ENCODE measurements around the gene WNT9A. TPM values are rescaled to one million over a fixed set of nuclear protein-coding genes. Genes with fewer than 3 reads are reported as not detected.
A peak's percentile ranks its signal among the peaks of the same experiment; 100 is the strongest.

The WNT9A gene
- total RNA-seq, 2 donors from 2014 or later: 1.2 to 1.7 TPM

DNA sequence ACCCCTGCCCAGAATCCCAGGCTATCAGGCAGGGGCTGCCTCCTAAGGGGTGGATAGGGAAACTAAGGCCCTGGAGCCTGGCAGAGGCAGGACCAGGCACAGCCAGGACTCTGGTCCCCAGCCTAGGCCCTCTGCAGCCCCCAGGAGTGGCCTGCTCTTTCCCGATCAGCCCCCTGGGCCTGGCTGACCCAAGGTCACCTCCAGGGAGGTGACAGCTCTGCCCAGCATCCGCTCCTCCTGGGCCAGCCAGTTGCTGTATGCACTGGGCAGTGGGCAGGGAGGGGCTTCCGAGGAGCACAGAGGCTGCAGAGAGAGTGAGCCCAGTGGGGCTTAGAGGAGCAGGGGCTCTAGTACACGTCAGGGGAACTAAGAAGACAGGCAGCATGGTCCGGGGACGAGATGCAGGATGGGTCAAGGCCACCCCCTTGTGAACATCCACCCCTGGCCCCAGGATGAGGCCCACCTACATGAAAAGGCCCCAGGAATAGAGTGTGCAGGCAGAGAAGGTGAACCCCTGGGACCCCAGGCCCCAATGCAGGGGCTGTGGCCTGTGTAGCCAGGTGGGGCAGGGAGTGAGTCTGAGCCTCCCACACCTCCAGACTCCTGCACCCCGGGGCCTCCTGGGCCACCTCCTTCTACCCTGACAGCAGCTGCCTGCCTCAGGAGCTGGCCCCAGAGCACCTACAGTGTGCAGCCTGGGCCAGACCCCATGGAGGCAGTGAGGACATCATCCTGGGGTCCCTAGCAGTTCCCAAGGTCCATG lies 32.8 kb downstream of the WNT9A start:
- TF ChIP-seq, protein P1, sequence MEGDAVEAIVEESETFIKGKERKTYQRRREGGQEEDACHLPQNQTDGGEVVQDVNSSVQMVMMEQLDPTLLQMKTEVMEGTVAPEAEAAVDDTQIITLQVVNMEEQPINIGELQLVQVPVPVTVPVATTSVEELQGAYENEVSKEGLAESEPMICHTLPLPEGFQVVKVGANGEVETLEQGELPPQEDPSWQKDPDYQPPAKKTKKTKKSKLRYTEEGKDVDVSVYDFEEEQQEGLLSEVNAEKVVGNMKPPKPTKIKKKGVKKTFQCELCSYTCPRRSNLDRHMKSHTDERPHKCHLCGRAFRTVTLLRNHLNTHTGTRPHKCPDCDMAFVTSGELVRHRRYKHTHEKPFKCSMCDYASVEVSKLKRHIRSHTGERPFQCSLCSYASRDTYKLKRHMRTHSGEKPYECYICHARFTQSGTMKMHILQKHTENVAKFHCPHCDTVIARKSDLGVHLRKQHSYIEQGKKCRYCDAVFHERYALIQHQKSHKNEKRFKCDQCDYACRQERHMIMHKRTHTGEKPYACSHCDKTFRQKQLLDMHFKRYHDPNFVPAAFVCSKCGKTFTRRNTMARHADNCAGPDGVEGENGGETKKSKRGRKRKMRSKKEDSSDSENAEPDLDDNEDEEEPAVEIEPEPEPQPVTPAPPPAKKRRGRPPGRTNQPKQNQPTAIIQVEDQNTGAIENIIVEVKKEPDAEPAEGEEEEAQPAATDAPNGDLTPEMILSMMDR (conservative IDR thresholded peaks at IDR 0.05): no peak
- H3K36me3 Mint-ChIP-seq (ENCODE audit: low read depth): no peaks in the 10 kb centered on the region
- H3K4me1 Mint-ChIP-seq: peaks cover 15% of the 10 kb centered on the region
- 83% methylated on average over 5 to 7 of the region's 7 CpGs for WGBS, 2 experiments (ENCODE audit: insufficient coverage in 1 of 2, insufficient read length in 1 of 2)
- no peaks in the 10 kb centered on the region for H3K36me3 ChIP-seq (ENCODE audit: control insufficient read depth, insufficient read depth, low read length)
- peaks cover 8% of the 10 kb centered on the region for H3K4me1 ChIP-seq (ENCODE audit: control insufficient read depth, insufficient read depth, low read length)
- H3K4me3 Mint-ChIP-seq: no peak overlapping the region
- no peaks in the 10 kb centered on the region for H3K9me3 Mint-ChIP-seq
- no peaks in the 10 kb centered on the region for H3K27me3 ChIP-seq (ENCODE audit: control insufficient read depth, insufficient read depth, low read length, poor library complexity, severe bottlenecking)
- no peak overlapping the region for H3K9ac ChIP-seq (ENCODE audit: extremely low read depth, low read length, poor library complexity, severe bottlenecking)
- DNase-seq: no peak
- no peaks in the 10 kb centered on the region for H3K9me3 ChIP-seq (ENCODE audit: control insufficient read depth, low read length)
- H3K27me3 Mint-ChIP-seq (ENCODE audit: insufficient read depth): no peaks in the 10 kb centered on the region
- peak overlapping the region; percentile 84 for H3K27ac ChIP-seq (ENCODE audit: low read depth, low read length)
- no peak overlapping the region for H3K4me3 ChIP-seq (ENCODE audit: low read length)
- H3K27ac Mint-ChIP-seq: no peak overlapping the region

DNA sequence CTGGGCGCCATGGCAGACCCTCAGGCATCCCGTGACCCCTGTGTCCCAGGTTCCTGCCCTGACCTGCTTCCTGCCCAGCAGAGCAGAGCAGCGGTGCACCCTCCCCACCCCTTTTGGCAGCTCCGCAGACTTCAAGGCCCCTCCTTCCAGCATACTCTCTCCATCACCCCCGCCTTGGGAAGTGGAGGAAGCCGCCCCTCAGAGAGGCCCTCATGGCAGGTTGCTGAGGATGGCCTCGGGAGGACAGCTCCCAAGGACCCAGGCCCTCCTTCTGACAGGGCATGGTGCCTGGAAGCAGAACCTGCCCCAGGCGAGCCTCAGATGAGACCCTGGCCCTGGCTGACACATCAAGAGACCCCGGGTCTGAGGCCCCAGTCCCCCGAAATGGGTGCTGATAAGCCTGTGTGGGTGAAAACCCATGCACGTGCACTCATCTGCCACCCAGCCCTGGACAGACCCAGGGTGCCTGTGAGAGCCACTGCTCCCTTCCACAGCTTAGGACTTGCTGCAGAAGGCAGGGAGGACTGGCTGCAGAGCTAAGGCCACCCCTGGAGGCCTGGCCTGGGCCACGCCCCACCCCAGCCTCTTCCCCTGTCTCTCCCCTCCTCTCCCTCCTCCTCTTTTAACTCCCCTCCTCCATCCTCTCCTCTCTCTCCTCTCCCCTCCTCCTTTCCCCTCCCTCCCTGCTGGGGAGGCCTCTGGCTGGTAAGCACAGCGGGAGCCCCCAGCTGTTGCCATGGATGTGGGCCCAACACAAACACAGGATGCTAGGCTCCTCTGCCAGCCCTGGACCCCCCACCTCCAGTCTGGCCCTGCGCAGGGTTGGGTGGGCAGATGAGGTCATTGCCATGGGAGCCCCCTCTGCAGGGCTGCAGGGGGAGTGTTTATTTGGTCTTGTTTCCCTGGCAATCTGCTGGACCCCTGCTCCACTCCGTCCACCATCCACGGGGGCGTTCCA lies 33.7 kb downstream of the WNT9A start:
- Histone ChIP-seq H3K9ac (ENCODE audit: extremely low read depth, low read length, poor library complexity, severe bottlenecking) (no peak overlapping the region), H3K4me1 (ENCODE audit: control insufficient read depth, insufficient read depth, low read length) (peaks cover 8% of the 10 kb centered on the region), H3K9me3 (ENCODE audit: control insufficient read depth, low read length) (no peaks in the 10 kb centered on the region), H3K36me3 (ENCODE audit: control insufficient read depth, insufficient read depth, low read length) (no peaks in the 10 kb centered on the region), H3K4me3 (ENCODE audit: low read length) (no peak overlapping the region), H3K27me3 (ENCODE audit: control insufficient read depth, insufficient read depth, low read length, poor library complexity, severe bottlenecking) (no peaks in the 10 kb centered on the region), H3K27ac (ENCODE audit: low read depth, low read length) (peak overlapping the region; percentile 84)
- Mint-ChIP-seq H3K4me3 (no peak overlapping the region), H3K9me3 (no peaks in the 10 kb centered on the region), H3K4me1 (peaks cover 12% of the 10 kb centered on the region), H3K27ac (no peak overlapping the region), H3K27me3 (ENCODE audit: insufficient read depth) (no peaks in the 10 kb centered on the region), H3K36me3 (ENCODE audit: low read depth) (no peaks in the 10 kb centered on the region)
- no peak for DNase-seq
- TF ChIP-seq, protein P1 (conservative IDR thresholded peaks at IDR 0.05): no peak
- WGBS, 2 experiments (ENCODE audit: insufficient coverage in 1 of 2, insufficient read length in 1 of 2): 76 to 84% methylated on average over 7 to 17 of the region's 17 CpGs

DNA sequence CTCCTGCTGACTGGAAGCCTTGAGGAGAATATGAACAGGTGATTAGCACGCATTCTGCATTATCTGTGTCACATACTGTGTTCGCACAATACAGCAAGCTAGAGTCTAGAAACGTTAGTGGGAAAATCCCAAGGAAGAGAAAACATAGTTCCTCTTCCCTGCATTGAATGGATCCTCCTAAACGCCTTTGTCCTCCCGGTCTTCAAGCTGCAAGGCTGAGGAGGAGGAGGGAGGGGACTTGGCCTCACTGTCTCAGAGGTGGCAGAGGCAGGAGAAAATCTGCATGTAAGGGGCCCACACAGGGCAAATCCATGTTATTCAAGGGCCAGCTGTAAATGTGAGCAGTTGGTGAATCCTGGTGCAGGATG lies 34.4 kb downstream of the WNT9A start:
- no peaks in the 10 kb centered on the region for H3K36me3 ChIP-seq (ENCODE audit: control insufficient read depth, insufficient read depth, low read length)
- DNase-seq: no peak
- H3K4me1 ChIP-seq (ENCODE audit: control insufficient read depth, insufficient read depth, low read length): peaks cover 8% of the 10 kb centered on the region
- H3K4me1 Mint-ChIP-seq: peaks cover 12% of the 10 kb centered on the region
- TF ChIP-seq, protein P1 (conservative IDR thresholded peaks at IDR 0.05): no peak
- no peak overlapping the region for H3K27ac Mint-ChIP-seq
- H3K36me3 Mint-ChIP-seq (ENCODE audit: low read depth): no peaks in the 10 kb centered on the region
- H3K27me3 Mint-ChIP-seq (ENCODE audit: insufficient read depth): no peaks in the 10 kb centered on the region
- H3K4me3 ChIP-seq (ENCODE audit: low read length): no peak overlapping the region
- H3K27me3 ChIP-seq (ENCODE audit: control insufficient read depth, insufficient read depth, low read length, poor library complexity, severe bottlenecking): no peaks in the 10 kb centered on the region
- peak overlapping the region; percentile 84 for H3K27ac ChIP-seq (ENCODE audit: low read depth, low read length)
- no peak overlapping the region for H3K9ac ChIP-seq (ENCODE audit: extremely low read depth, low read length, poor library complexity, severe bottlenecking)
- H3K9me3 Mint-ChIP-seq: no peaks in the 10 kb centered on the region
- H3K9me3 ChIP-seq (ENCODE audit: control insufficient read depth, low read length): no peaks in the 10 kb centered on the region
- H3K4me3 Mint-ChIP-seq: no peak overlapping the region
- WGBS, 2 experiments (ENCODE audit: insufficient coverage in 1 of 2, insufficient read length in 1 of 2): 52 to 56% methylated on average over 3 to 5 of the region's 5 CpGs

Measured in endodermal cell (in vitro differentiated cells).